SJCRH30 (cell line): ENCODE results near the gene KARS1. TPM values are rescaled to one million over a fixed set of nuclear protein-coding genes. Genes with fewer than 3 reads are reported as not detected.
A peak's percentile ranks its signal among the peaks of the same experiment; 100 is the strongest.

Source experiments
- DNase-seq, 2 experiments: peaks; one replicate each; pipeline ENCODE4 v3.0.0-alpha.2; 2015 to 2020
- H3K27ac ChIP-seq: fragments of 250-450 bp; sonication (Bioruptor Pico); 2 replicates; pipeline ENCODE4 v1.5.1; 2020; ENCODE audit warnings: mild to moderate bottlenecking, moderate library complexity
- H3K27me3 ChIP-seq: fragments of 250-450 bp; sonication (Bioruptor Pico); 2 replicates; pipeline ENCODE4 v1.5.1; 2020; ENCODE audit warnings: mild to moderate bottlenecking, moderate library complexity
- H3K36me3 ChIP-seq: fragments of 250-450 bp; sonication (Bioruptor Pico); 2 replicates; pipeline ENCODE4 v1.5.1; 2020; ENCODE audit warnings: mild to moderate bottlenecking, moderate library complexity
- H3K4me1 ChIP-seq: fragments of 250-450 bp; sonication (Bioruptor Pico); 2 replicates; pipeline ENCODE4 v1.5.1; 2020; ENCODE audit warnings: mild to moderate bottlenecking, moderate library complexity
- H3K4me3 ChIP-seq: fragments of 250-450 bp; sonication (Bioruptor Pico); 2 replicates; pipeline ENCODE4 v1.5.1; 2020; ENCODE audit warnings: mild to moderate bottlenecking, moderate library complexity
- H3K9me3 ChIP-seq: fragments of 250-450 bp; sonication (Bioruptor Pico); replicated peaks from 2 replicates; pipeline ENCODE4 v1.5.1; 2020; ENCODE audit warnings: mild to moderate bottlenecking, moderate library complexity
- total RNA-seq: library from RNA; depleted of rRNA; stranded (reverse); fragments of >200 nt; shearing (Covaris generic); gene quantifications from 2 replicates; pipeline ENCODE4 v1.2.3, GENCODE V29; 2014; rRNA removed

KARS1 gene
- 148 and 151 TPM in 2 replicates for total RNA-seq

DNA sequence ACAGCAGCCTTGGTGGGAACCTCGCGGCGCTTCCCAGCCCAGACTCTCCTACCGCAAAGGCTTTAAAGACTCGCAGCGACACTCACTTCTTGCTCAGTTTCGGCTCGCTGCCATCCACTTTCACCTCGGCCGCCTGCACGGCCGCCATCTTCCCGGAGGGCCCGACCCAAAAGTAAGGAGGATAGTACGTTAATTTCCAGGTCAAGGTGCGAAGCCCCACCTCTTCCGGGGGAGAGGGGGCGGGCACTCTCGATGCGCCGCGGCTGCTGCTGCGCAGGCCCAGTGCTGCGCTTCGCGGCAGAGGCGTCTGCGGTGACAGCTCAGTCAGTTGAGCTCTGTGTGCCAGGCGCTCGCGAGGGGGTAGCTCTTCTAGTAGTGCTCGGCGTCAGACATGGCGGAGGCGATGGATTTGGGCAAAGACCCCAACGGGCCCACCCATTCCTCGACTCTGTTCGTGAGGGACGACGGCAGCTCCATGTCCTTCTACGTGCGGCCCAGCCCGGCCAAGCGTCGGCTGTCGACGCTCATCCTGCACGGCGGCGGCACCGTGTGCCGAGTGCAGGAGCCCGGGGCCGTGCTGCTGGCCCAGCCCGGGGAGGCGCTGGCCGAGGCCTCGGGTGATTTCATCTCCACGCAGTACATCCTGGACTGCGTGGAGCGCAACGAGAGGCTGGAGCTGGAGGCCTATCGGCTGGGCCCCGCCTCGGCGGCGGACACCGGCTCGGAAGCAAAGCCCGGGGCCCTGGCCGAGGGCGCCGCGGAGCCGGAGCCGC is at the start of gene KARS1, which contains the start of gene TERF2IP:
KARS1 (minus strand) TSS at position 174 of the 773 bp plus-strand sequence; CDS start at position 148, 26 bp downstream.
TERF2IP (plus strand) TSS at position 282 of the 773 bp plus-strand sequence; CDS start at position 392, 110 bp downstream.
- Histone ChIP-seq H3K9me3 (no peaks in the 10 kb centered on the region), H3K4me3 (peak within 1 kb of the TSS; percentile 90), H3K36me3 (peaks cover 10% of the 10 kb centered on the region; the same call in 1 of the 2 replicates), H3K27ac (peak within 1 kb of the TSS; percentile 65), H3K27me3 (no peaks in the 10 kb centered on the region), H3K4me1 (0 out of 2 replicates have a peak, but pooled peaks cover 2% of the 10 kb centered on the region)
- peak; percentile 83 to 87 for DNase-seq

DNA sequence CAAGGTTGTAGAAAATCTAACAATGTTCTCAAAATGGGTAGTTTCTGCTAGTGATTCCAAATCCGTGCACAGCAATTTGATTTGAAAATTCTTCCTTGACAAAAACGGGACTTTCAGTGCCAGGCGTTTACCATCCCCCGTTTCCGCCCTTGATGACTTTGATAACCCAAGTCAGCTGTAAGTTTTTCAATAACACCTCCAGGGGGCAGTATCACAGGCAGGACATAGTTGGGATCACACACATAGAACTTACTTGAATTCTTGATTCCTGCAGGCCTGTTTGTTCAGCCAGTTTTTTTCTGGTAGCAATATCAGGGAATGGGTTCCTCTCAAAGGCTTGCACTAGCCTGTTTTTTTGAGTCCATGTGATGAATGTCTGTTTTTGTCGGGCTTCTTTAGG is 48.2 kb upstream of the KARS1 start:
- no peak overlapping the region for H3K4me3 ChIP-seq
- no peaks in the 10 kb centered on the region for H3K27me3 ChIP-seq
- no peaks in the 10 kb centered on the region for H3K9me3 ChIP-seq
- DNase-seq: peak in 1 of 2 experiments; percentile 25
- H3K27ac ChIP-seq: no peak overlapping the region
- no peaks in the 10 kb centered on the region for H3K36me3 ChIP-seq
- H3K4me1 ChIP-seq: no peaks in the 10 kb centered on the region

DNA sequence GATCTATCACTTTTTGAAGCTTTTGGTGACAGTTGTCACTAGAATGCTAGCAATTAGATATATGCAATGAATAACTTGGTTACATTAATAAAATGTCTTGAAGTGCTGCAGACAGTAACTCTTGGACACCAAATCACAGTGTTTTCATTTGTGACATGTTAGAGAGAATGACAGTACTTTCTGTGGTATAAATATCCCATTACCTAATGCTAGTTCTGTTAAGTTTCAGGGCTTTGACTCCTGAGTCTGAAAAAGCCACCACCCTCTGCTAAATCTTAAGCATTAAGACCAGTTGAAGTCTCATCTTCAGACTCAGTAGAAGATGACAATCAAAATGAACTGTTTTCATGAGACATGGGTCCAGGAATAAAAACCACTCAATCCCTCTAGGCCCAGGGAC is 39.9 kb upstream of the KARS1 start:
- no peaks in the 10 kb centered on the region for H3K9me3 ChIP-seq
- no peak overlapping the region for H3K27ac ChIP-seq
- H3K4me1 ChIP-seq: no peaks in the 10 kb centered on the region
- no peak for DNase-seq
- H3K27me3 ChIP-seq: no peaks in the 10 kb centered on the region
- no peaks in the 10 kb centered on the region for H3K36me3 ChIP-seq
- H3K4me3 ChIP-seq: no peak overlapping the region

DNA sequence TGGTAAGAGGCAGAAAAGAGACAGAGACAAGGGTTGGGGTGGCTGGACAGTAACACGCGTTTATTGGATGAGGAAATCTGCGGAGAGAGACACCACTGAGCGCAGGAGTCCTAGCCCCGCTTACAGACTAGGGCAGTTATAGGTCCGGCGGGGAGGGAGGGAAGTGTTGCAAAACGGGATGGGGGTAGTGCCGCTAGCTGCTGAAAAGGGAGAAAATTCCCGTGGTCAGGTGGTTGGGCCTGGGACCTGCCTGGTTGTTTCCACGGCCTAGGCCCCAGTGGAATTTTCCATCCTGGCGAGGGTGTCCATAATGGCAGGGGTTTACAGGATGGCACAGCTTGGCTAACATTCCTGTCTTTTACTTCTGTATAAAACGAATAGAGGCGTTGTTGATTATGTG is 34.8 kb upstream of the KARS1 start:
- no peak overlapping the region for H3K4me3 ChIP-seq
- DNase-seq: no peak
- no peaks in the 10 kb centered on the region for H3K9me3 ChIP-seq
- no peaks in the 10 kb centered on the region for H3K4me1 ChIP-seq
- no peaks in the 10 kb centered on the region for H3K36me3 ChIP-seq
- H3K27ac ChIP-seq: no peak overlapping the region
- H3K27me3 ChIP-seq: no peaks in the 10 kb centered on the region

DNA sequence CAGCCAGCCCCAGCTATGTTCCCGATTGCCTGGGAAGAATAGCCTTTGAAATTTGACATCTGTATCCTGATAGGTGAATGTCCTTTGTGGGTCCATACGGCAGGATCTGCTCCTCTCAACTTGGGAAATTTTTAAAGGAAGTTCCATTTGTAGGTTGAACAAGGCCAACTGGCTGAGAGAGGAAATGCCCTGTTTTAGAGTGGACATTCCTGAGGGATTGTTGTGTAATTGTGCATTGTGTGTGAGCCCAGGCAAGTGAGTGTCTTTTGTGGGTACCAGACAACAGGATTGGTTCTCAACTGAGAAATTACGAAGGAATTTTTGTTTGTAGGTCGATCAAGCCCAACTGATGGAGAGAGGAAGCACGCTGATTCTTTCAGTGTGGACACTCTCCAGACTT is 31.9 kb upstream of the KARS1 start:
- DNase-seq: no peak

DNA sequence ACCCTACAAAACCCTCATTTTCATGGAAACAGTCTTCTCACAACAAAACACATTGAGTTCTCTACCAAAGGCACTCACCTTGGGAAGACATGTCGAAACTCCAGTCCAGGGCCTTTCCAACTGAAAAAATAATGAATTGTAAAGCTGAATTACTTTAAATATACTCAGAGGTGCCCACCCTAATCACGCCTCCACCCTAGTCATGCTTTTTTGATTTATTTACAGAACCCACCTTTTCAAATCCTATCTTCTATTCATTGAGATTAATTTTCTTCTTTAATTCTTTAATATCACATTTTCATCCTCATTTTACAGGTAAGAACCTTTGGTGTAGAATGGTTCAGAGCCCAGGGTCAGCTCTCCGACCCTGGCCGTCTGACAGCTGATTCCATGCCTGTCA is 29.4 kb upstream of the KARS1 start, which contains the start of gene CPHXL2:
CPHXL2 (minus strand) TSS at position 101 of the 400 bp plus-strand sequence; CDS start at position 91, 10 bp downstream.
- no peak for DNase-seq
- Histone ChIP-seq H3K36me3 (no peaks in the 10 kb centered on the region), H3K27me3 (no peaks in the 10 kb centered on the region), H3K9me3 (no peaks in the 10 kb centered on the region), H3K4me1 (no peaks in the 10 kb centered on the region), H3K27ac (no peak within 1 kb of the TSS), H3K4me3 (no peak within 1 kb of the TSS)

More for the DNA sequence above, 31.9 kb upstream of the KARS1 start:
- Histone ChIP-seq H3K4me3 (no peak overlapping the region), H3K27ac (no peak overlapping the region), H3K36me3 (no peaks in the 10 kb centered on the region), H3K4me1 (no peaks in the 10 kb centered on the region), H3K27me3 (no peaks in the 10 kb centered on the region), H3K9me3 (no peaks in the 10 kb centered on the region)

DNA sequence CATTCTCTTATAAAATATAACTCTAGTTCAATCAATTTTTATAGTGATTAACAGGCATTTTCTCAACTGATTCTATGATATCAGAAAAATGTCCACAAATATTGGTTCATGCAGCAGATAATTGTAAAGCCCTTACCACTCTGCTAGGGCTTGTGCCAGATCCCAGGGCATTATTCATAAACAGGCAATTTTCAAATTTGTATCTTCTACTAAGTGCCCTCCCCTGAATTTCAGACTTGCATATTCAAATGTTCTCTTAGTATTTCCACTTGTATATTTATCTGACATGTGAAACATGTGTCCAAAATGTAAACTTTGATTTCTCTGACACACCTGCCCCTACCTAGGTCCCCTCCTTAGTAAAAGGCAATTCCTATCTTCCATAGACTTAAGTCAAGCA is 20.0 kb upstream of the KARS1 start:
- Histone ChIP-seq H3K27me3 (no peaks in the 10 kb centered on the region), H3K9me3 (no peaks in the 10 kb centered on the region), H3K4me1 (no peaks in the 10 kb centered on the region), H3K36me3 (no peaks in the 10 kb centered on the region), H3K4me3 (no peak overlapping the region), H3K27ac (no peak overlapping the region)
- no peak for DNase-seq

DNA sequence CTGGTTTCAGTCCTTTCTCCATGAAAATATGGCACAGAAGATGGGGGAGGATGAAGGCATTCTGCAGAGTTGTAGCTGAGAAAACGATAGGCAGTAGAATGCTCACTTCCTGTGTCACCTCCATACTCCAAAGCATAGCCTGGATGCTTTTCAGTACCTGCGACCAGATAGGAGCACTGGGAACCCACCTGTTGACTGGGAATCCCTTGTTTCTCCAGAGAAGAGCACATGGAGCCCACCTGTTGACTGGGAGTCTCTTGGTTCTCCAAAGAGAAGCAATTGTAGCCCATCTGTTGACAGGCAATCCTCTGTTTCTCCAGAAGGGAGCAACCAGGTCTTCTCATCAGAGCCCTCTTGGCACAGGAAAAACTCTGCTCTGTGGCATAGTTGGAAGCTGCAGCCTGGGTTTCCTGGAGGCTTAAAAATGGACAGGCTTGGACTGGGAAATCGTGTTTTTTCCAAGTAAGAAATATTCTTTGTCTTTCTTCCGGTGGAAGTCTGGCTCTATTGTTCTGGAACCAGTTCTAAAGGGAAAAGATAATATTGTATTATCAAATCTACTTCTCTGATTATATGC is 13.3 kb upstream of the KARS1 start:
- DNase-seq: no peak
- Histone ChIP-seq H3K27me3 (no peaks in the 10 kb centered on the region), H3K36me3 (no peaks in the 10 kb centered on the region), H3K27ac (no peak overlapping the region), H3K9me3 (no peaks in the 10 kb centered on the region), H3K4me1 (no peaks in the 10 kb centered on the region), H3K4me3 (no peak overlapping the region)

DNA sequence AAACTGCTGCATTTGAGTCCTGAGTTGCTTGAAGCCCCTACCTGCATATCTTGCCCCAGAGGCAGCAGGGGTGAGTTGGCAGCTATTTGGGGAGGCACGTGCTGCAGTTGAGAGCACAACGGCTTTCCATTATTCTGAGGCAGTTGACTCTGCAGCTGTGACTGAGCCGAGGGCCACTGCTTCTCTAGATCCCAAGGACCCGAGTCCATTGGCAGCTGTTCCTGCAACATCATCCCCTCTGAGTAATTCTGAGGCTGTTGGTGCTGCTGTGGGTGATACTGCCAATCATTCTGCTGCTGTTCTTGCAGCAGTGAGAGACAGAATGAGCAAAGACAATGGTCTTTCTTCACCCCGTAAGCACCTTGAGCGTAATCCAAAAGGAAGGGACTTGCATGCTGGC is 12.9 kb upstream of the KARS1 start:
- no peak overlapping the region for H3K27ac ChIP-seq
- no peaks in the 10 kb centered on the region for H3K27me3 ChIP-seq
- no peak overlapping the region for H3K4me3 ChIP-seq
- DNase-seq: peak; percentile 8 to 22
- no peaks in the 10 kb centered on the region for H3K36me3 ChIP-seq
- no peaks in the 10 kb centered on the region for H3K9me3 ChIP-seq
- H3K4me1 ChIP-seq: no peaks in the 10 kb centered on the region

DNA sequence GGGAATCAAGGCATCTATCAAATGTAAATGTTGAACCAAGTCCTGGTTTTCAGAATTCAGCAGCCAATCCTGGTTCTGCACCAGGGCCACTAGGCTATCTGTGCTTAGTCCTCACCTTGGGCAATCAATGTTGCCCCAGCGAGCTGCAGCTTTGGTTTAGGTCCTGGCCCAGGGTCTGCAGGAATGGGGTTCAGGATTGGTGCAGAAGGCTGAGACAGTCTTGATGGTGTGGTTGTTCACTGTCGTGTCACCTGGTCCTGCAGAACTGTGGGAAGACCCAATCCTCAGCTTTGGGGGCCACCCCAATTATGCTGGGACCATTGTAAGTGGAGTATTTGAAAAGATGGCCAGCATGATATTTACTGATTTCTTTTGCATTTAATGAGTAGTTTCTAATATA is 10.7 kb upstream of the KARS1 start:
- DNase-seq: no peak
- peaks cover 5% of the 10 kb centered on the region; the same call in 1 of the 2 replicates for H3K36me3 ChIP-seq

DNA sequence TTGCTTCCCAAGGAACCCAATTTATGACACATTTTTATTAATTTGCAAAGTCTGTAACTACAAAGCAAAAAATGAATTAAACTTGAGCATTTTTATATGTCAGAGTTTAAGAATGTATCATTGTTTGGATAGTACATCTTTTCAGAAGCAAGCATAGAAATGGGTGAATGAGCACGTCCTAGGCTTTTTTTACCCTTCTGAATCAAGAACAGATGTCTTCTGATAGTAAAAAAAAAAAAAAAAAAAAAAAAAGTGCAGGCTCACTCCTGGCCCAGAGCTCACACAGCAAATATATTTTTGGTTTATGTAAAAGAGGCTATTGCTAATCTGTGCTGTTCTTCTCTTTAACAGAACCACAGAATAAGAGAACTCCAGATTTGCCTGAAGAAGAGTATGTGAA is 6.5 kb upstream of the KARS1 start:
- no peak overlapping the region for H3K27ac ChIP-seq
- DNase-seq: no peak
- H3K36me3 ChIP-seq: peaks cover 5% of the 10 kb centered on the region; the same call in 1 of the 2 replicates

More for the DNA sequence above, 10.7 kb upstream of the KARS1 start:
- no peaks in the 10 kb centered on the region for H3K27me3 ChIP-seq
- no peaks in the 10 kb centered on the region for H3K4me1 ChIP-seq
- H3K27ac ChIP-seq: no peak overlapping the region
- H3K9me3 ChIP-seq: no peaks in the 10 kb centered on the region
- no peak overlapping the region for H3K4me3 ChIP-seq

DNA sequence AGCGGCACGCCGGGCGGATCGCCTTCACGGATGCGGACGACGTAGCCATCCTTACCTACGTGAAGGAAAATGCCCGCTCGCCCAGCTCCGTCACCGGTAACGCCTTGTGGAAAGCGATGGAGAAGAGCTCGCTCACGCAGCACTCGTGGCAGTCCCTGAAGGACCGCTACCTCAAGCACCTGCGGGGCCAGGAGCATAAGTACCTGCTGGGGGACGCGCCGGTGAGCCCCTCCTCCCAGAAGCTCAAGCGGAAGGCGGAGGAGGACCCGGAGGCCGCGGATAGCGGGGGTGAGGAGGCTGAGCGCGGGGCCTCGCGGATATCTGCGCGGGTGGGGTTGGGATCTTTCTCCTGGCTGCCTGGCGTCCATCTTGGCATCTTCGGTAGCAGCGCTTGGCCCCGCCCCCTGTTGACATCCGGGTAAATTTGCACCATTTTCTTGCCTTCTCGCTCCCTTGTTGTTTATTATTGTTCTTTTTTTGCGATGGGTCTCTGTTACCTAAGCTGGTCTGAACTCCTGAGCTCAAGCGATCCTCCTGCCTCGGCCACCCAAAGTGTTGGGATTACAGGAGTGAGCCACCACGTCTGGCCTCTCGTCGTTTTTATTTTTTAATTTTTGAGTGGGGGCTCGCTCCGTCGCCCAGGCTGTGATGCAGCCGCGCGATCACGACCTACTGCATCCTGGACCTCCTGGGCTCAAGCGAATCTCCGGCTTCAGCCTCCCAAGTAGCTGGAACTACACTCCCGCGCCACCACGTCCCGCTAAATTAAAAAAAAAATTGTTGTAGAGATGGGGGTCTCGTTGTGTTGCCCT is 1.0 kb upstream of the KARS1 start:
- peak; percentile 62 to 76 for DNase-seq
- H3K36me3 ChIP-seq: peaks cover 10% of the 10 kb centered on the region; the same call in 1 of the 2 replicates

More for the DNA sequence above, 6.5 kb upstream of the KARS1 start:
- no peaks in the 10 kb centered on the region for H3K9me3 ChIP-seq
- H3K4me1 ChIP-seq: 0 out of 2 replicates have a peak, but pooled peaks cover 2% of the 10 kb centered on the region
- no peak overlapping the region for H3K4me3 ChIP-seq
- no peaks in the 10 kb centered on the region for H3K27me3 ChIP-seq

DNA sequence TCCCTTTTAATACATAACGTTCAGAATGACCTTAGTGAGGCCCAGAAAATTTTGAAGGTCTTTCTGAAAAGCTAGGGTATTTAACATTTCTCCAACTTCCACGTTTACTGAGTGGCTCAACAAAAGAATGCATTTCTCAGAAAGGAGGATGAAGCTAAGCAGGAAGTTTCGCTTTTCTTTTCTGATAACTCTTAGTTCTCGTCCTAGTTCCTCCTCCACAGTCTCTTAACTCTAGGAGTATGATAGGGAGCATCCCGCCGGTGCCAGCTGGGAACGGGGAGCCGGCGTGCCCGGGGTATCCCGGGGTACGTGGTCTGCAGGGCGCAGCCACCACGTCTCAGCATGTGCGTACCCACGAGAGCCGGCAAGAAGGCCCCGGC is 363 bp downstream of the KARS1 start:
- no peaks in the 10 kb centered on the region for H3K27me3 ChIP-seq
- peaks cover 10% of the 10 kb centered on the region; the same call in 1 of the 2 replicates for H3K36me3 ChIP-seq
- peak overlapping the region; percentile 65 for H3K27ac ChIP-seq
- no peaks in the 10 kb centered on the region for H3K9me3 ChIP-seq
- no peak for DNase-seq
- H3K4me3 ChIP-seq: peak overlapping the region; percentile 90
- 0 out of 2 replicates have a peak, but pooled peaks cover 2% of the 10 kb centered on the region for H3K4me1 ChIP-seq

More for the DNA sequence above, 1.0 kb upstream of the KARS1 start:
- Histone ChIP-seq H3K27me3 (no peaks in the 10 kb centered on the region), H3K4me1 (0 out of 2 replicates have a peak, but pooled peaks cover 2% of the 10 kb centered on the region), H3K4me3 (peak overlapping the region; percentile 90), H3K9me3 (no peaks in the 10 kb centered on the region), H3K27ac (peak overlapping the region; percentile 65)

DNA sequence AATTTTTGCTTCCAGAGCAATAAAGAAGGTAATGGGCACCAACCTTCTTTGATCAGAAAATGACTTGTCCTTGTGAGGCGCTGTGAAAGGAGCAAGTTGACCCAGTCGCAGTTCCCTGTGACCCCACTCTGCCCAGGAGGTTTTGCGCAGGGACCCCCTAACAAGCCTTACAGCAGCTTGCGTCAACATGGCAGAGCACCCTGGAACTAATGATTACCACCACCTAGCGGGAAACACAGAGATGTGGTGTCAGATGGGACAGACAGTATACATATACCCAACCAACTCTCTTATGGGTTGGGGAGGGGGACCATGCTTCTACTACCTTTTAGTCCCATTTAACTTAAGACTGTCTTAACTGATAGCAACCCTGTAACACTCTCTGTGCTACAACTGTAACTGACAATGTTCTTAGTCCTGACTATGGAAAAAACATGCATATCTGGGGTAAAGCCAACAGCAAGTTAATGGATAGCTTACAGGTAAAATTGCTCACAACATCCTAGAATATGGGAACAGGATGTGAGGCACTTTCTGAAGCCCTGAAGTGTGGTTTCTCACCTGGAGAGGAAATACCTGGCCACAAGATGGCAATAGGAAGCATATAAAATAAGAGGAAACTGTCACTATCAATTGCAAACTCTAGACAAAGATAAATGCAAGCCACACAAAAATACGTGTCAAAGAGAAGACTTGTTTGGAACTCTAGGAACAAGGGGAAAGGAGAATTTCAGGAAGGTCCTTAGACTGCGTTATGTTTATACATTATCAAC is 3.0 kb downstream of the KARS1 start:
- Histone ChIP-seq H3K4me1 (no peaks in the 10 kb centered on the region), H3K27me3 (no peaks in the 10 kb centered on the region), H3K9me3 (no peaks in the 10 kb centered on the region), H3K36me3 (peaks cover 20% of the 10 kb centered on the region), H3K4me3 (no peak overlapping the region), H3K27ac (no peak overlapping the region)
- no peak for DNase-seq
